ENCODE measurements around the gene SWAP70. TPM values are rescaled to one million over a fixed set of nuclear protein-coding genes. Genes with fewer than 3 reads are reported as not detected.

Gene SWAP70
- total RNA-seq, 1 donor from 2014 or later: 8.1 TPM

- Mint-ChIP-seq H3K27me3 (peaks cover 4% of the 10 kb centered on the region), H3K9me3 (peaks cover 5% of the 10 kb centered on the region), H3K4me3 (no peak overlapping the region), H3K36me3 (ENCODE audit: low read depth) (no peaks in the 10 kb centered on the region), H3K4me1 (peaks cover 2% of the 10 kb centered on the region), H3K27ac (no peak overlapping the region)
- no peak for DNase-seq
- intact Hi-C loops (cut with micrococcal nuclease): no loop called here
Observed at GRCh38 chr11:9633679-9634078, 30.2 kb upstream of the SWAP70 start.

DNA sequence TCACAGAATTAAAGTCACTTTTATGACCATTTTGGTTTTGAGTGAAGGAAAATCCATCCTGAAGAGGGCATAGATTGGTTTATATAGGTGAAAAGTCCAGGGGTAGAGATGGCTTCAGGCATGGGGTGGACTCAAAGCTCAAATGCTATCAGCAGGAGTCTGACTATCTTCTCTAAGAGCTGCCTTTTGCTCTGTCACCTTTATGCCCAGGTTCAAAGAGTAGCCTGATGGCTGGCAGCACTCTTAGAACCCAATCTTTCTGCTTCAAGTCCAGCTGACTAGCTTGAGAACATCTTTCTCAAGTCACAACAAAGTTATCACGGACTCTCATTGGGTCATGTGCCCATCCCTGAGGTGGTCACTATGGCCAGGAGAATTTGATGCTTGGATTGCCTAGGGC is 27.2 kb upstream of the SWAP70 start:
- H3K36me3 Mint-ChIP-seq (ENCODE audit: low read depth): no peaks in the 10 kb centered on the region
- H3K4me1 Mint-ChIP-seq: no peaks in the 10 kb centered on the region
- H3K4me3 Mint-ChIP-seq: no peak overlapping the region
- H3K27me3 Mint-ChIP-seq: no peaks in the 10 kb centered on the region
- DNase-seq: no peak
- peaks cover 5% of the 10 kb centered on the region for H3K9me3 Mint-ChIP-seq
- no peak overlapping the region for H3K27ac Mint-ChIP-seq
- intact Hi-C loops (cut with micrococcal nuclease): no loop called here

DNA sequence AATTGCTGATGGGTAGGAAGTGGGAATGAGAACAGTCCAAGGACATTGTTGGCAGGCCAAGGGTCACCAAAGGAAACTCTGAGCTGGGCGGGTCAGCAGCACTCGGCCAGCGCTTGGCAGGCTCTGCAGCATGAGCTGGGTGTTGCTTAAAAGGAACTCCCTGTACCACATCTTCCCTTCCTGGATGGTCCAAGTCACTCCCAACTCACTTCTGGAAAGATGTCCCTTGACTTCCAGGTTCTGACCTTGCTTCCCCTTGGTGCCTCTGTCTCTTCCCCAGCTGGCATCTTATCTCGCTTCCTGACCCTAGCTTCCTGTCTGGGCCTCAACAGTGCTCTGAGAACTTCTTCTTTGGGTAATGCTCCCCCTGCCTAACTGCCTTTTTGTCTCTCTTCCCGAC is 24.8 kb upstream of the SWAP70 start:
- DNase-seq: no peak
- Mint-ChIP-seq H3K4me1 (no peaks in the 10 kb centered on the region), H3K27ac (no peak overlapping the region), H3K4me3 (no peak overlapping the region), H3K36me3 (ENCODE audit: low read depth) (no peaks in the 10 kb centered on the region), H3K27me3 (peaks cover 3% of the 10 kb centered on the region), H3K9me3 (peaks cover 5% of the 10 kb centered on the region)
- intact Hi-C loops (cut with micrococcal nuclease): no loop called here

DNA sequence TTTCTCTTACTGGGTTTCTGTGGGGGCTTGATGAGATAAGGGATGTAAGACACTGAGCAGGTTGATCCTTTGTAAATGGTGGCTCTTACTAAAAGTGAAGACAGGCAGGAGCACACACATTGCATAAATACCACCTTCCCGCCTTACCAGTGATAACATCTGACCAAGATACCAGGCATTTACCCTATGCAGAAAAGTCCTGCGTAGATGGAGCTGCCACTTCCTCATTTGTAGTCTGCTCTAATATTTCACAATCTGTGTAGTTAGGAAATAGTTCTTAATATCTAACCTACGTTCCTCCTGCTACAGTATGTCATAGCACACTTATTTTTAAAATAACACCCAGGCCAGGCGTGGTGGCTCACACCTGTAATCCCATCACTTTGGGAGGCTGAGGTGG is 23.9 kb upstream of the SWAP70 start:
- Mint-ChIP-seq H3K9me3 (no peaks in the 10 kb centered on the region), H3K27me3 (peaks cover 5% of the 10 kb centered on the region), H3K4me1 (no peaks in the 10 kb centered on the region), H3K4me3 (no peak overlapping the region), H3K36me3 (ENCODE audit: low read depth) (no peaks in the 10 kb centered on the region), H3K27ac (no peak overlapping the region)
- intact Hi-C loops (cut with micrococcal nuclease): no loop called here
- no peak for DNase-seq

GRCh38 chr11:9642894-9643293 is 21.0 kb upstream of the SWAP70 start:
- Mint-ChIP-seq H3K4me1 (no peaks in the 10 kb centered on the region), H3K36me3 (ENCODE audit: low read depth) (no peaks in the 10 kb centered on the region), H3K9me3 (peaks cover 5% of the 10 kb centered on the region), H3K4me3 (no peak overlapping the region), H3K27me3 (peaks cover 7% of the 10 kb centered on the region), H3K27ac (no peak overlapping the region)
- DNase-seq: no peak
- intact Hi-C loops (cut with micrococcal nuclease): no loop called here

DNA sequence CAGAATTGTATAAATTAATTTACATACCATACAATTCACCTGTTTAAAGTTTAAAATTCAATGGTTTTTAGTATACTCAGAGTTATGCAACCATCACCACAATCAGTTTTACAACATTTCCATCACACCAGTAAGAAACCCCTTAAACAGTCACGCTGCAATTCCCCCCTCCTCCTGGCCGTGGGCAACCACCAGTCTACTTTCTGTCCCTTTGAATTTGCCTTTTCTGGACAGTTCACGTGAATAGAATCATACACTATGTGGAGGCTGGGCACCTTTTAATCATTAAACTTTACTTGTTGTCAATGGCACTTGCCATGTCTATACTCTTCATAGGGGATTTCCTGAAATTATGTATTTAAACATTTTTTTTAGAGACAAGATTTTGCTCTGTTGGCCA is 20.1 kb upstream of the SWAP70 start:
- Mint-ChIP-seq H3K4me3 (no peak overlapping the region), H3K9me3 (peaks cover 8% of the 10 kb centered on the region), H3K4me1 (no peaks in the 10 kb centered on the region), H3K36me3 (ENCODE audit: low read depth) (no peaks in the 10 kb centered on the region), H3K27me3 (peaks cover 9% of the 10 kb centered on the region), H3K27ac (no peak overlapping the region)
- no peak for DNase-seq
- intact Hi-C loops (cut with micrococcal nuclease): no loop called here

- no peak for DNase-seq
- Mint-ChIP-seq H3K36me3 (ENCODE audit: low read depth) (no peaks in the 10 kb centered on the region), H3K9me3 (peaks cover 8% of the 10 kb centered on the region), H3K4me3 (no peak overlapping the region), H3K27me3 (peaks cover 9% of the 10 kb centered on the region), H3K4me1 (no peaks in the 10 kb centered on the region), H3K27ac (no peak overlapping the region)
- intact Hi-C loops (cut with micrococcal nuclease): no loop called here
Observed at GRCh38 chr11:9645881-9646280, 18.0 kb upstream of the SWAP70 start.

DNA sequence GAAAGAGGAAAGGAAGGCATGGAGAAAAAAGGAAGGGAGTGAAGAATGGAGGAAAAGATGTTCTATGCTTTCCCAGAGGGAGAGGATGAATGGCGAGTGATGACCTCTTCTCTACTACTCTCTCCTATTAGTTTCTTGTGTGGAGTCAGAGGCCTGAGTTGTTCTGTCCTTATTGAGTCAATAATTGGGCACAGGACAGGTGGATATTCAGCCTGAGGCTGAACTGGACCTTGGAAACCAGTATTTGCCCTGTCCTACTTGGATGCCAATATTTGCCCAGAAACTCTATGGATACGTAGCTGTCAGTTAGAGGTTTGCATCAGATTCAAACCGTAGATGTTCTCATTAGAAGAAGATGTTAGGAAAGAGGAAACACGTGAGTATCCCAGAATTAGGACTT is 17.6 kb upstream of the SWAP70 start:
- Mint-ChIP-seq H3K36me3 (ENCODE audit: low read depth) (no peaks in the 10 kb centered on the region), H3K27ac (no peak overlapping the region), H3K27me3 (peaks cover 9% of the 10 kb centered on the region), H3K9me3 (peaks cover 8% of the 10 kb centered on the region), H3K4me3 (no peak overlapping the region), H3K4me1 (no peaks in the 10 kb centered on the region)
- DNase-seq: no peak
- intact Hi-C loops (cut with micrococcal nuclease): no loop called here

DNA sequence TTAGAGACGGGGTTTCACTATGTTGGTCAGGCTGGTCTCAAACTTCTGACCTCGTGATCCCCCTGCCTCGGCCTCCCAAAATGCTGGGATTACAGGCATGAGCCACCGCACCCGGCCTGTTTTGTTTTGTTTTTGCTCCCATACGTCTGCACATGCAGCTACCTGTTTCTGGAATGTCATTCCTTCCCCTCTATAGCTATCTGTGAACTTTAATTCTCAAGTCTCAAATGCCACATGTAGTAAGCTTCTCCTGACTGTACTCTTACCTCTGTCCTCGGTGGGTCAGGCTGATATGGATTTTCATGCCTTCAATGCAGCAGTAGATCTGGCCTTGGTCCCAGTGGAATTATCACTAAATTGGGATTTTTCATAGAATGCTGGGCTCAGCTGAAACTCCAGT is 12.4 kb upstream of the SWAP70 start:
- Mint-ChIP-seq H3K27ac (no peak overlapping the region), H3K4me3 (no peak overlapping the region), H3K9me3 (peaks cover 8% of the 10 kb centered on the region), H3K4me1 (no peaks in the 10 kb centered on the region), H3K27me3 (peaks cover 2% of the 10 kb centered on the region), H3K36me3 (ENCODE audit: low read depth) (no peaks in the 10 kb centered on the region)
- intact Hi-C loops (cut with micrococcal nuclease): no loop called here
- no peak for DNase-seq

DNA sequence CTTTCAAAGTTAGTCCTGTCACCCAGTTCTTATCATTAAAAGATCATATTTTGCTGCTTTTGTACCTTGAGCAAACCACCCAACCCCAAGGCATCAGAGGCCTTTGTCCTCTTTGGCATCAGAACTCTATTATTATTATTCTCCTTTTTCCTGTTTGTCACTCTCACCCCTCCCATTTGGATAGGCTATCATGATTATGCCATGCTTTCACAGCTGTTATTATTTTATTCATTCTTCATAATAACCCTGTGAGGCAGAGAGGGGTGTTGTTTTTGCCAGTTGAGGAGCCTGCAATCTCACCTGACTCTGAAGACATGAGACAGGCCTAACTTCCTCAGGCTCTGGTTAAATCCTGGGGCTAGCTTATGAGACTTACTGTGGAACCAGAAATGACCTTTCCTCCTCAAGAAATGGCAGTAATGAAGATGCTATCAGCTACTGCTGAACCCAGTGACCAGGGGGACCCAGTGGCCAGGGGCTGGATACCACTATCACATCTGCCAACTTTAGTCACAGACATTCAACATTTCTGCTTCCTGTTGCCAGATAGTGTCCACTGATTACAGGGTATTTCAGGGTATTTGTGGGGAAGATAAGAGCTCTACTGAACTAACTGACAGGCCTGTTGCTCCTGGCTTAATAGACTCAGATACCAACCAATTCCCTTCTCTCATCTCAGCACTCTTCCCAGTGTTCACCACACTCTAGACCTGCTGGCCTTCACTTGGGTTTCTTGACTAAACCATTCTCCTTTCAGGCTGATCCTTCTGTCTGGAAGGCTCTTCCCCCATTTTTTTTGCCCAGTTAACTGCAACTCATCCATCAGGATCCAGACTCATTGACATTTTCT is 11.8 kb upstream of the SWAP70 start:
- Mint-ChIP-seq H3K36me3 (ENCODE audit: low read depth) (no peaks in the 10 kb centered on the region), H3K9me3 (peaks cover 7% of the 10 kb centered on the region), H3K27me3 (peaks cover 2% of the 10 kb centered on the region), H3K4me1 (no peaks in the 10 kb centered on the region), H3K4me3 (no peak overlapping the region), H3K27ac (no peak overlapping the region)
- no peak for DNase-seq
- intact Hi-C loops (cut with micrococcal nuclease): no loop called here

DNA sequence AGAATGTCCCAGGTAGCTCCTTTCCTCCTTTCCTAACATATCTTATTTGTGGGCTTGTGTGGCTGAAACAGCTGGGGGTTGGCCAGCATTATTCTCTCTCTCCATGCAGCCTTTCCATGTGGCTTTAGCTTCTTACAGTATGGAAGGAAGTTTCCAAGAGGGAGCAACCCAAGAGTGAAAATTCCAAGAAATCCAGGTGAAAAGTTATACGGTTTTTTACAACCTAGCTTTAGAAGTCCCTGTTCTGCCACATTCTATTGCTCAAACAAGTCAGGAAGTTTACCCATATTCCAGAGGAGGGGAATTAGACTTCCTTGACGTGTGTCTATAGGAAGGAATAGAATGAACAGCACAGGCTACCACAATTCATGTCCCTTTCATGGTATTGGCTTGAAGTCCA is 10.0 kb upstream of the SWAP70 start:
- H3K27me3 Mint-ChIP-seq: peaks cover 5% of the 10 kb centered on the region
- no peak for DNase-seq
- no peaks in the 10 kb centered on the region for H3K36me3 Mint-ChIP-seq (ENCODE audit: low read depth)
- no peak overlapping the region for H3K27ac Mint-ChIP-seq
- H3K4me1 Mint-ChIP-seq: no peaks in the 10 kb centered on the region
- intact Hi-C loops (cut with micrococcal nuclease): no loop called here
- no peaks in the 10 kb centered on the region for H3K9me3 Mint-ChIP-seq
- no peak overlapping the region for H3K4me3 Mint-ChIP-seq

GRCh38 chr11:9656864-9657263 is 7.0 kb upstream of the SWAP70 start:
- DNase-seq: no peak
- intact Hi-C loops (cut with micrococcal nuclease): no loop called here
- Mint-ChIP-seq H3K4me1 (peaks cover 2% of the 10 kb centered on the region), H3K9me3 (no peaks in the 10 kb centered on the region), H3K36me3 (ENCODE audit: low read depth) (no peaks in the 10 kb centered on the region), H3K4me3 (no peak overlapping the region), H3K27ac (no peak overlapping the region), H3K27me3 (peaks cover 15% of the 10 kb centered on the region)

GRCh38 chr11:9657531-9657930 is 6.3 kb upstream of the SWAP70 start:
- Mint-ChIP-seq H3K4me3 (no peak overlapping the region), H3K27ac (no peak overlapping the region), H3K4me1 (peaks cover 8% of the 10 kb centered on the region), H3K27me3 (peaks cover 22% of the 10 kb centered on the region), H3K36me3 (ENCODE audit: low read depth) (no peaks in the 10 kb centered on the region), H3K9me3 (no peaks in the 10 kb centered on the region)
- no peak for DNase-seq
- intact Hi-C loops (cut with micrococcal nuclease): no loop called here

DNA sequence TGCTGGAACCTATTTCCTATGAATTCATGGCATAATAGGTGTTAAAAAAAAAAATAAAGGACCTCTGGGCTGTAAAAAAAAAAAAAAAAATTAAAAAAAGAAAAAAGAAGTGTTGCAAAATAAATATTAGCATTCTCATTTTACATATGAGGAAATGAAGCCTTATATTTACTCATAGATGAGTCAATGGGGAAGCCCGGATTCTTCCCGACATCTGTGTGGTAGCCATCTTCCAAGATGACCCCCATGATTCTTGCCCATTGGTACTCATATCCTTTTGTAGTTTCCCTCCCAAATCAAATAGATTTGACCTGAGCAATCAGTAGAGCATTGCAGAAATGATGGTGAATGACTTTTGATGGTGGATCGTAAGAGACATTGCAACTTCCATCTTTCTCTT is 3.0 kb upstream of the SWAP70 start:
- peaks cover 18% of the 10 kb centered on the region for H3K4me1 Mint-ChIP-seq
- intact Hi-C loops (cut with micrococcal nuclease): loop anchor here (5.0 kb wide), 1 partner anchor 86 kb away; no protein-coding TSS in a partner anchor
- peaks cover 3% of the 10 kb centered on the region for H3K9me3 Mint-ChIP-seq
- H3K27me3 Mint-ChIP-seq: peaks cover 35% of the 10 kb centered on the region
- no peak overlapping the region for H3K27ac Mint-ChIP-seq
- no peak overlapping the region for H3K4me3 Mint-ChIP-seq
- DNase-seq: no peak
- H3K36me3 Mint-ChIP-seq (ENCODE audit: low read depth): peaks cover 3% of the 10 kb centered on the region

GRCh38 chr11:9662273-9662672 is 1.6 kb upstream of the SWAP70 start:
- Mint-ChIP-seq H3K36me3 (ENCODE audit: low read depth) (peaks cover 4% of the 10 kb centered on the region), H3K27ac (no peak overlapping the region), H3K27me3 (peaks cover 36% of the 10 kb centered on the region), H3K9me3 (peaks cover 3% of the 10 kb centered on the region), H3K4me1 (peaks cover 18% of the 10 kb centered on the region), H3K4me3 (peak overlapping the region; percentile 42)
- intact Hi-C loops (cut with micrococcal nuclease): loop anchor here (5.0 kb wide), 1 partner anchor 85 kb away; no protein-coding TSS in a partner anchor
- no peak for DNase-seq

Measured in activated CD4-positive, alpha-beta T cell treated with anti-CD3 and anti-CD28 coated beads, Interleukin-2, amount 10 ng/mL, durations not matched to agents 24 days and 14 days (primary cell).